Mucosa of descending colon (tissue), 3 donors: Measurements from ENCODE around the gene PLD5. TPM values are rescaled to one million over a fixed set of nuclear protein-coding genes. Genes with fewer than 3 reads are reported as not detected.

ENCODE experiments used
- ATAC-seq: fragments of 200-7000 bp; cut with Tn5 transposase; one replicate; pipeline ENCODE4 v1.9.1; 2020; ENCODE audit warnings: mild to moderate bottlenecking, moderate library complexity
- DNase-seq, 3 donors: peaks; one replicate each; pipeline ENCODE4 v3.0.0-alpha.2; 2020
- H3K36me3 ChIP-seq: fragments of 200-600 bp; one replicate; pipeline ENCODE4 v1.8.0; 2021; ENCODE audit warnings: low read depth, mild to moderate bottlenecking
- H3K4me1 ChIP-seq: fragments of 200-600 bp; one replicate; pipeline ENCODE4 v1.8.0; 2021; ENCODE audit warnings: low read depth, mild to moderate bottlenecking
- H3K4me3 ChIP-seq: fragments of 200-600 bp; one replicate; pipeline ENCODE4 v1.8.0; 2021; ENCODE audit warnings: mild to moderate bottlenecking
- H3K9me3 ChIP-seq: fragments of 200-600 bp; one replicate; pipeline ENCODE4 v1.8.0; 2021; ENCODE audit warnings: mild to moderate bottlenecking
- CTCF ChIP-seq: fragments of 200-600 bp; IDR thresholded peaks from one replicate; pipeline ENCODE4 v1.8.0; 2022; ENCODE audit warnings: antibody characterized with exemption, mild to moderate bottlenecking
- intact Hi-C, 2 donors: fragments of 100-400 bp; cut with DNase I in 1 of 2; cut with micrococcal nuclease in 1 of 2; formaldehyde crosslinking; loops; one replicate each; pipeline versions ENCODE4 v1.11.0 to v1.11.1; 2022; cut with DNase I, micrococcal nuclease
- total RNA-seq, 3 donors: library from RNA; stranded (reverse); fragmentation: NEBNext Ultra II Directional in 2 of 3; extraction: Animal tissue kit (Norgen Biotek cat#: 25700) in 2 of 3; gene quantifications; one replicate each; pipeline versions ENCODE4 v1.2.1 to v1.2.4, GENCODE V29; 2021 to 2023
- donor health status: DM: no; HTN: no; CAD: no; lungs with moderate emphysema.
- donor health status: DM: no; HTN: no; CAD: no.
- donor health status: DM: no; HTN: yes; CAD: no.

Gene PLD5
- total RNA-seq, 3 donors from 2014 or later, result 0.54 TPM; not detected in 2

GRCh38 chr1:242556276-242556675 is 31.8 kb upstream of the PLD5 start:
- intact Hi-C loops, result no loop called here
- ATAC-seq (no peak), DNase-seq (no peak)

DNA sequence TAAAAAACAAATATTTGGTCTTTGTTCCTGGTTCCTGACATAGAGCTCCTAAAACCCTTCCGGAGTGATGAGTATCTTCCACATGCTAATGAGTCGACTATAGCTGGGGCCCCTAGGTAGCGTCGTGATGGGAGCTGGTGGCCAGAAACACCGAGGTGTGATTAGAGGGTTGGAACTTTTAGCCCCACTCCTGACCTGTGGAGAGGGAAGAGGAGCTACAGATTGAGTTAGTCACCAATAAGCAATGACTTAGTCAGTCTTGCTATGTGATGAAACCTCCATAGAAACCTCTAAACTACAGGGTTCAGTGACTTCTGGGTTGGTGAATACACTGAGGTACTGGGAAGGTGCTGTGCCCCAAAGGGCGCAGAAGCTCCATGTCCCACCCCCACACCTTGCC is 30.1 kb upstream of the PLD5 start:
- DNase-seq (no peak), ATAC-seq (no peak)
- no peaks in the 10 kb centered on the region for H3K9me3 ChIP-seq
- H3K4me1 ChIP-seq, result no peaks in the 10 kb centered on the region
- no peaks in the 10 kb centered on the region for H3K36me3 ChIP-seq
- H3K4me3 ChIP-seq, result no peak overlapping the region
- TF ChIP-seq CTCF, result no peak
- intact Hi-C loops, result no loop called here

More at GRCh38 chr1:242556276-242556675, 31.8 kb upstream of the PLD5 start:
- Histone ChIP-seq H3K36me3 (no peaks in the 10 kb centered on the region), H3K9me3 (no peaks in the 10 kb centered on the region), H3K4me3 (no peak overlapping the region), H3K4me1 (no peaks in the 10 kb centered on the region)
- TF ChIP-seq CTCF, result no peak

DNA sequence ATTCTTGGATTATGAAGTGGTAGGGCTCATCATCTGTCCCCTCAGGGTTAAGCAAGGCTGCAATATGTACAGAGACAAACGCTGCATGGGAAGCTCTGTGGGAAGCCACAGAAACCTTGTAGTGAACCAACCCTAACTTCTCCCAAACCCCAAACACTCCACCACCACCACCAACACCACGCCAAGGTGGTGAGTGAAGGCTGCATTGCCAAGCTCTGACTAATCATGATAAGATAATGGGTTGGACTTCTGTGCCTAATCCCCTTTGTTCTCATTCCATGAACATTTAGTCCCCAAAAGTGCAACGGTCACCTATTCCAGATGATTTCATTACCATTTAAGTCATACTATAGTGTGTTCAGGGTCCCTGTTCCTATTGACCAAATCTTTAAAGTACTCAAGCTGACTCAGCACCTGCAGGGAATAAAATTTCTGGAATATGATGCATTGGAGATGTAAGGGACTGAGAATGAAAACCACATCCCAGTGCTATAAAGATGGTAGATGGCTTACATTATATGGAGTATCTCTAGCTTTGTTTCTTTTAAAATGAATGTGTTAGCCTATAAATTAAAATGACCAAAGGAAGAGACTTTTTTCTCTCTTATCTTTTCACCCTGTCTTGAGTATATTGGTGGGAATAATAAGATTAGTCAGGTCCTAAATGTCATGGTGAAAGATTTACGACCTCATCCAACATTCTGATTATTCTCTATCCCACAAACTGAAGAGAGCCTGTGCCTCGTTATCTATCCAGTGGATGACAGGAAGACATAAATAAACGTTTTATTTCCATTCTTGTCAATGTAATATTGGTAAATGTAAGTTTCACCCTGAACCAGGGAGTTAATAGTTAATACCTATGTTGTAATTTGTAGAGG is 22.6 kb upstream of the PLD5 start:
- ATAC-seq (no peak), DNase-seq (no peak)
- TF ChIP-seq CTCF, result no peak
- no peaks in the 10 kb centered on the region for H3K36me3 ChIP-seq
- no peaks in the 10 kb centered on the region for H3K4me1 ChIP-seq
- intact Hi-C loops, result no loop called here
- H3K9me3 ChIP-seq, result no peaks in the 10 kb centered on the region
- no peak overlapping the region for H3K4me3 ChIP-seq

- no peak for ATAC-seq
- intact Hi-C loops, result no loop called here
- H3K36me3 ChIP-seq, result no peaks in the 10 kb centered on the region
- no peaks in the 10 kb centered on the region for H3K4me1 ChIP-seq
- DNase-seq, result no peak
- no peak overlapping the region for H3K4me3 ChIP-seq
- H3K9me3 ChIP-seq, result no peaks in the 10 kb centered on the region
- no peak for TF ChIP-seq CTCF
Measured at GRCh38 chr1:242546441-242546840, 21.9 kb upstream of the PLD5 start.

DNA sequence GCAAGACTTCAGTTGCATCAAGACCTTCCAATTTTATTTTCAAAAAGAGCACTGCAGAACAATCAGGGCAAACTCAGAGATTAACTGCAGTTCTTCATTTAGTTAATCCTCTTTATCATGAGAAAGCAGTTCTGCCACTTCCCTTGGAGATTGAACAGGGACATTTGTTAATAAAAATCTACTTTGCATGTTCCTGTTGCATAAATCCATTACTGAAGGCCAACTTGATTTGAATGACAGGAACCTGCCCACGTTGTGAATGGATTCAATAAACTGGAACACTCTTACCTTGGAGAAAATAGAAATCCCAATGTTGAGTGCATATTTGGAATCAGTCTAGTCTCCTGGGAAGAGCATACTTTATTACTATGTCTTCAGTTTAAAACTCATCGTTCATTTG is 19.6 kb upstream of the PLD5 start:
- ATAC-seq (no peak), DNase-seq (no peak)
- Histone ChIP-seq H3K4me1 (no peaks in the 10 kb centered on the region), H3K4me3 (no peak overlapping the region), H3K9me3 (no peaks in the 10 kb centered on the region), H3K36me3 (no peaks in the 10 kb centered on the region)
- intact Hi-C loops, result no loop called here
- TF ChIP-seq CTCF, result no peak
